ENCODE measurements around the gene NECTIN1.

NECTIN1 gene

DNA sequence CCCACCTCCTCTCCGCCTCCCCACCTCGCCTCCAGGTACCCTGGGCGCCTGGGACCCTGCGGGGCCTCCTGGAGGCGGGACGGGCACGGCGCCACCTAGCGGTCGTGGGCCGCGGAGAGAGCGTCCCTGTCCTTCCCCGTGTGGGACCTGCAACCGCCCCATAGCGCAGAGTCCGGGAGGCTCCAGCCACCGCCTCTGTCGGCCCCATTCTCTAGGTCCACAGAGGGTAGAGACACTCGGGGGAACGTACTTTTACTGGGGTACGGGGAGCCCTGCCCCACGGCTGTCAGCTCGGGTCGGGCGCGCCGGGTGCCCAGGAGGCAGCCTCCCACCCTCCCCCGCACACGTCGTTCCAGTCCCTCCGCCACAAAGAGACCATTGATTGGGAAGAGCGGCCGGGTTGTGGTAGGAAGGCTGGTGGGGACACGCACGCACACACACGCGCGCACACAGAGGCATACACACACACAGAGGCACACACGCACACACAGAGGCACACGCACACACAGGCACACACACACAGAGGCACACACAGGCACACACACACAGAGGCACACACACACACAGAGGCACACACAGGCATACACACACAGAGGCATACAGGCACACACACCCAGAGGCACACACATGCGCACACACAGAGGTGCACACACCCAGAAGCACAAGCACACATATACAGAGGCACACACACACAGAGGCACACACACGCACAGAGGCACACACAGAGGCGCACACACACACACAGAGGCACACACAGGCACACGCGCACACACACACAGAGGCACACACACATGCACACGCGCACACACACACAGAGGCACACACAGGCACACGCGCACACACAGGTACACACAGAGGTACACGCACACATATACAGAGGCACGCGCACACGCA is 12.6 kb upstream of the NECTIN1 start:
- Histone ChIP-seq H3K36me3 (replicated peaks) (no peaks in the 10 kb centered on the region), H3K4me3 (ENCODE audit: low read depth, low read length) (no peak overlapping the region), H3K27ac (no peak overlapping the region), H3K27me3 (replicated peaks) (peaks cover 26% of the 10 kb centered on the region)
- in situ Hi-C loops (cut with HindIII; ENCODE audit: low pct_ligation_motif_present, low sequenced_read_pairs), result no loop called here
- no peak for DNase-seq
- TF ChIP-seq, protein P1, sequence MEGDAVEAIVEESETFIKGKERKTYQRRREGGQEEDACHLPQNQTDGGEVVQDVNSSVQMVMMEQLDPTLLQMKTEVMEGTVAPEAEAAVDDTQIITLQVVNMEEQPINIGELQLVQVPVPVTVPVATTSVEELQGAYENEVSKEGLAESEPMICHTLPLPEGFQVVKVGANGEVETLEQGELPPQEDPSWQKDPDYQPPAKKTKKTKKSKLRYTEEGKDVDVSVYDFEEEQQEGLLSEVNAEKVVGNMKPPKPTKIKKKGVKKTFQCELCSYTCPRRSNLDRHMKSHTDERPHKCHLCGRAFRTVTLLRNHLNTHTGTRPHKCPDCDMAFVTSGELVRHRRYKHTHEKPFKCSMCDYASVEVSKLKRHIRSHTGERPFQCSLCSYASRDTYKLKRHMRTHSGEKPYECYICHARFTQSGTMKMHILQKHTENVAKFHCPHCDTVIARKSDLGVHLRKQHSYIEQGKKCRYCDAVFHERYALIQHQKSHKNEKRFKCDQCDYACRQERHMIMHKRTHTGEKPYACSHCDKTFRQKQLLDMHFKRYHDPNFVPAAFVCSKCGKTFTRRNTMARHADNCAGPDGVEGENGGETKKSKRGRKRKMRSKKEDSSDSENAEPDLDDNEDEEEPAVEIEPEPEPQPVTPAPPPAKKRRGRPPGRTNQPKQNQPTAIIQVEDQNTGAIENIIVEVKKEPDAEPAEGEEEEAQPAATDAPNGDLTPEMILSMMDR (IDR thresholded peaks at IDR 0.05; ENCODE audit: low read depth, low read length, missing control alignments), result peak; percentile 85

DNA sequence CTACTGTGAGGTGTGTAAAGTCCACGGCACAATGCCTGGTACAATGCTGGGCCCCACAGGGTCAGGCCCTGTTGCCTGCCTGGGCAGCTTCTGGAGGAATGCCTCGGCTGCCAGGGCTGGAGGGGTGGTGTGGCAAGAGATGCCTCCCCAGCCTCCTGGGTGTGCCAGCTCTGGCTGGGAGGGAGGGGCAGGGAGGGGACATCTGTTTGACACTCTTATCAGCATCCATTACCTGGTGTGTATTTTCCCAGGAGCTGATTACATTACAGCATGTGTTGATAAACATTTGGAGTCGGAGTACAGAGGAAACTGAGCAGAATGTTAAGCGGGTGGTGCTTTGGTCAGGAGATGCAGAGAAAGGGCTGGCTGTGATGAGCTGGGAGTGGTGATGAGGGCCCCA is 11.0 kb upstream of the NECTIN1 start:
- in situ Hi-C loops (cut with HindIII; ENCODE audit: low pct_ligation_motif_present, low sequenced_read_pairs), result no loop called here
- H3K27me3 ChIP-seq (replicated peaks), result peaks cover 26% of the 10 kb centered on the region
- H3K27ac ChIP-seq, result no peak overlapping the region
- no peaks in the 10 kb centered on the region for H3K36me3 ChIP-seq (replicated peaks)
- DNase-seq, result no peak
- no peak overlapping the region for H3K4me3 ChIP-seq (ENCODE audit: low read depth, low read length)
- TF ChIP-seq, protein P1 (IDR thresholded peaks at IDR 0.05; ENCODE audit: low read depth, low read length, missing control alignments), result no peak

DNA sequence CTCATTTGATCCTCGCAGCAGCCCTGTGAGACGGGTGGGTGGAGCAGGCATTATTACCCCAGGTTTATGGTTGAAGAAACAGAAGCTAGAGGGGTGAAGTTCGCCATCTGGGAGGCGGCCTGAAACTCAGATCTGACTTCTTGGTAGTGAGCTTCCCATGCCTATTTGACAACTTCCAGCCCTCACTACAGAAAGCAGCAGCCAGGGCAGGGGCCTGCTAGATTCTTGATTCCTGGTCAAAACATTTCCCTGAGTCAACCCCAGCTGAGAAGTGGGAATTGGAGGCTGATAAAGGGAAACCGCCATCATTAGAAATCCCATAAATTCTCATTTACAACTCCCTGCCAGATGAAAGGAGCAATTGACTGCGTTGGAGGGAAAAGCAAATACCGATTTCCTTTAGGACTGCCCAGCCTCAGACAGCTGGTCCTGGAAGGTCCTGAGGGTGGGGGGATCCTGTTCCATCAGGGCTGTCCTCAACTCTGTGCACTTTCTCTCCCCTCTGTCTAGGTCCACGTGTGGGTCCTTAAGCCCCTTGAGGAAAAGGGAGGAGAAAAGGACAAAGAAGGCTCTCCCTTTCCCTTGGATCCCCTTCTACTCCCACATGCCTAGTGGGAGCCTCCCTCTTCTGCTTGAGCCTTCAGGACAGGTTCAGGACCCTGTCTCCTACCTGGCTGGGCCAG is 10.2 kb upstream of the NECTIN1 start:
- Histone ChIP-seq H3K27me3 (replicated peaks) (peaks cover 26% of the 10 kb centered on the region), H3K36me3 (replicated peaks) (no peaks in the 10 kb centered on the region)
- DNase-seq, result no peak

DNA sequence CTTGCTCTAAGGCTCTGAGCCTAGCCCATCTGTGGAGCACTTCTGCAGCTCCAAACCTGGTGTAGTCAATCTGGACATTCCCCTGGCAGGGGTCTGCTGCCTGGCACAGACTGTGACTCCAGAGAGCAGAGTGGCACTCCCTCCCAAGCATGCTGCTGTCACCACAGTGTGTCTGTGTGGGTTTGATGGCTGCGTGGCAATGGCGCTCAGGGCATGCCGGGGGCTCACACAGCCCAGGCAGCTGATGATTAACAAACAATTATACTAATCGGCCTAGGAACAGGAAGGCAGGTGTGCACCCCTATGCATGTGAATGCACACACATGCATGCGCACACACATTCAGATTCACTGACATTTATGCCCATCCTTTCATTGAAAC is 9.0 kb upstream of the NECTIN1 start:
- in situ Hi-C loops (cut with HindIII; ENCODE audit: low pct_ligation_motif_present, low sequenced_read_pairs), result no loop called here
- Histone ChIP-seq H3K27ac (no peak overlapping the region), H3K36me3 (replicated peaks) (no peaks in the 10 kb centered on the region), H3K27me3 (replicated peaks) (peaks cover 21% of the 10 kb centered on the region), H3K4me3 (ENCODE audit: low read depth, low read length) (no peak overlapping the region)
- no peak for DNase-seq
- TF ChIP-seq, protein P1 (IDR thresholded peaks at IDR 0.05; ENCODE audit: low read depth, low read length, missing control alignments), result no peak

More for the DNA sequence above, 10.2 kb upstream of the NECTIN1 start:
- no peak overlapping the region for H3K27ac ChIP-seq
- in situ Hi-C loops (cut with HindIII; ENCODE audit: low pct_ligation_motif_present, low sequenced_read_pairs), result no loop called here
- TF ChIP-seq, protein P1 (IDR thresholded peaks at IDR 0.05; ENCODE audit: low read depth, low read length, missing control alignments), result no peak
- no peak overlapping the region for H3K4me3 ChIP-seq (ENCODE audit: low read depth, low read length)

DNA sequence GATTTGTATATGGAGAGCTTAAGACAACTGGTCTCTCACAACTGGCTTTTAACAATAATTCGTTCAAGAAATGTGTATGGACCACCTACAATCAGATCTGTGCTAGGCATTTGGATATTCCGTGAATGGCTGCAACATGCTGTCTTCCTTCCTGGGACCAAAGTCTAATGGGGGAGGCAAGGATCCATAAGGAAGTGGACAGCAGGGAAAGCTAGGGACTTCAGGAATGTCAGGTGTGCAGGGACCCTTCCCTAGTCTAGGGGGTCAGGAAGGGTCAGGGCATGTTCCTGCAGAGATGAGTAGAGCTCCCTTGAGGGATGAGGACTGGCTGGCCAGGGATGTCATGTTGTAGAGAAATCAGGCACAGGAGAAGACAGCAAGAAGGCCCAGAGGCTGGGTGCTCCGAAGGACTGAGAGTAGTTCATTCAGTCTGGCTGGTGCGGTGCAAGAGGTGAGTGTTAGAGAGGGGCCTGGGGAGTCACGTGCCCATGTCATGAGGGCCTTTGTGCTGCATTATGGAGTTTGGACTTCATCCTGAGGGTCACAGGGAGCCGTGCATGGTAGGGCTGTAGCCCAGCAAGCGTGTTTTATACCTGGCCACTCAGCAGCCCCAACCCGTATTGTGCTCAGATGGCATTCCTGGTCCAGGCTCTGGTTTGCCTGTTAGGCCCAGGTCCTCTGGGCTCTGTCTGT is 8.5 kb upstream of the NECTIN1 start:
- Histone ChIP-seq H3K36me3 (replicated peaks) (no peaks in the 10 kb centered on the region), H3K27ac (no peak overlapping the region), H3K27me3 (replicated peaks) (peaks cover 16% of the 10 kb centered on the region), H3K4me3 (ENCODE audit: low read depth, low read length) (no peak overlapping the region)
- TF ChIP-seq, protein P1 (IDR thresholded peaks at IDR 0.05; ENCODE audit: low read depth, low read length, missing control alignments), result no peak
- in situ Hi-C loops (cut with HindIII; ENCODE audit: low pct_ligation_motif_present, low sequenced_read_pairs), result no loop called here
- no peak for DNase-seq

Data from brain microvascular endothelial cell (primary cell).